Mesenchymal stem cell (in vitro differentiated cells and primary cell): Measurements from ENCODE around the gene KCNK4.

Experiments
- DNase-seq: peaks from one replicate; pipeline ENCODE4 v3.0.0-alpha.2; 2013
- H2AFZ ChIP-seq: one replicate; pipeline ENCODE4 v1.6.1; 2013; ENCODE audit warnings: low read depth, mild to moderate bottlenecking, control low read depth, inconsistent platforms, low read length, moderate library complexity
- H2AK5ac ChIP-seq: 2 replicates; pipeline ENCODE4 v1.6.1; 2013; ENCODE audit warnings: low read length, moderate library complexity, mild to moderate bottlenecking, inconsistent platforms; ENCODE audit not compliant: severe bottlenecking
- H2BK120ac ChIP-seq: one replicate; pipeline ENCODE4 v1.6.1; 2013; ENCODE audit warnings: low read depth, mild to moderate bottlenecking, inconsistent platforms, low read length, moderate library complexity
- H2BK12ac ChIP-seq, 2 experiments: one replicate each; pipeline ENCODE4 v1.6.1; 2013; ENCODE audit warnings: inconsistent platforms in 2 of 2, low read length in 2 of 2, mild to moderate bottlenecking in 2 of 2, moderate library complexity in 2 of 2, control low read depth in 1 of 2
- H2BK15ac ChIP-seq: one replicate; pipeline ENCODE4 v1.6.1; 2013; ENCODE audit warnings: mild to moderate bottlenecking, low read depth, inconsistent platforms; ENCODE audit not compliant: poor library complexity, severe bottlenecking
- H2BK5ac ChIP-seq: 2 replicates; pipeline ENCODE4 v1.6.1; 2013; ENCODE audit warnings: low read depth, mild to moderate bottlenecking, low read length, control low read depth, inconsistent platforms; ENCODE audit not compliant: poor library complexity, severe bottlenecking
- H3K14ac ChIP-seq, 2 experiments: one replicate each; pipeline ENCODE4 v1.6.1; 2013; ENCODE audit warnings: inconsistent platforms in 2 of 2, low read length in 2 of 2, control low read depth in 1 of 2, mild to moderate bottlenecking in 1 of 2, moderate library complexity in 1 of 2
- H3K18ac ChIP-seq, 2 experiments: one replicate each; pipeline ENCODE4 v1.6.1; 2013; ENCODE audit warnings: inconsistent platforms in 2 of 2, low read length in 2 of 2, control low read depth in 1 of 2, low read depth in 1 of 2, mild to moderate bottlenecking in 1 of 2
- H3K23ac ChIP-seq, 2 experiments: one replicate each; pipeline ENCODE4 v1.6.1; 2013; ENCODE audit warnings: inconsistent platforms in 2 of 2, low read length in 2 of 2, mild to moderate bottlenecking in 2 of 2, moderate library complexity in 2 of 2, control low read depth in 1 of 2
- H3K27ac ChIP-seq: 2 replicates; pipeline ENCODE4 v1.5.1; 2013; ENCODE audit warnings: mild to moderate bottlenecking, moderate library complexity, low read length, control low read depth, inconsistent platforms; ENCODE audit not compliant: poor library complexity, severe bottlenecking
- H3K27me3 ChIP-seq, 2 experiments: 2 replicates each; pipeline versions ENCODE4 v1.6.1 to v1.7.0; 2013; ENCODE audit warnings: low read length in 2 of 2, mild to moderate bottlenecking in 2 of 2, moderate library complexity in 2 of 2, control low read depth in 1 of 2, inconsistent platforms in 1 of 2; ENCODE audit not compliant: control insufficient read depth in 1 of 2, insufficient read depth in 1 of 2
- H3K36me3 ChIP-seq, 2 experiments: 2 replicates each; pipeline versions ENCODE4 v1.6.1 to v1.7.0; 2013; ENCODE audit warnings: low read length in 2 of 2, control low read depth in 1 of 2, inconsistent platforms in 1 of 2, low read depth in 1 of 2, mild to moderate bottlenecking in 1 of 2; ENCODE audit not compliant: insufficient read depth in 2 of 2, control insufficient read depth in 1 of 2
- H3K4ac ChIP-seq, 2 experiments: one replicate each; pipeline ENCODE4 v1.6.1; 2013; ENCODE audit warnings: inconsistent platforms in 2 of 2, low read length in 2 of 2, mild to moderate bottlenecking in 2 of 2, moderate library complexity in 2 of 2, control low read depth in 1 of 2, low read depth in 1 of 2
- H3K4me1 ChIP-seq: 2 replicates; pipeline ENCODE4 v1.6.1; 2013; ENCODE audit warnings: low read depth, low read length, control low read depth; ENCODE audit not compliant: control insufficient read depth, insufficient read depth
- H3K4me2 ChIP-seq: 2 replicates; pipeline ENCODE4 v1.6.1; 2013; ENCODE audit warnings: low read length, mild to moderate bottlenecking, inconsistent platforms; ENCODE audit not compliant: poor library complexity, severe bottlenecking
- H3K4me3 ChIP-seq, 2 experiments: 2 replicates each; pipeline versions ENCODE4 v1.5.1 to v1.7.0; 2013; ENCODE audit warnings: low read length in 2 of 2, mild to moderate bottlenecking in 2 of 2, control low read depth in 1 of 2, low read depth in 1 of 2; ENCODE audit not compliant: insufficient read depth in 1 of 2
- H3K79me1 ChIP-seq: replicated peaks from 2 replicates; pipeline ENCODE4 v1.6.1; 2013; ENCODE audit warnings: mild to moderate bottlenecking, control low read depth, low read length, inconsistent platforms; ENCODE audit not compliant: poor library complexity, severe bottlenecking
- H3K9ac ChIP-seq: 2 replicates; pipeline ENCODE4 v1.7.0; 2013; ENCODE audit warnings: mild to moderate bottlenecking, low read length, moderate library complexity
- H3K9me3 ChIP-seq: 2 replicates; pipeline ENCODE4 v1.7.0; 2013; ENCODE audit warnings: mild to moderate bottlenecking, low read length; ENCODE audit not compliant: control insufficient read depth
- H4K8ac ChIP-seq: one replicate; pipeline ENCODE4 v1.6.1; 2013; ENCODE audit warnings: inconsistent platforms, mild to moderate bottlenecking, low read length, moderate library complexity
- H4K91ac ChIP-seq: one replicate; pipeline ENCODE4 v1.6.1; 2013; ENCODE audit warnings: mild to moderate bottlenecking, low read length, inconsistent platforms
- WGBS: methylation state at CpG from one replicate; pipeline ENCODE4 v1.1.7; 2013; ENCODE audit warnings: mixed read lengths; 5-methylcytosine and 5-hydroxymethylcytosine counted together

KCNK4 gene

DNA sequence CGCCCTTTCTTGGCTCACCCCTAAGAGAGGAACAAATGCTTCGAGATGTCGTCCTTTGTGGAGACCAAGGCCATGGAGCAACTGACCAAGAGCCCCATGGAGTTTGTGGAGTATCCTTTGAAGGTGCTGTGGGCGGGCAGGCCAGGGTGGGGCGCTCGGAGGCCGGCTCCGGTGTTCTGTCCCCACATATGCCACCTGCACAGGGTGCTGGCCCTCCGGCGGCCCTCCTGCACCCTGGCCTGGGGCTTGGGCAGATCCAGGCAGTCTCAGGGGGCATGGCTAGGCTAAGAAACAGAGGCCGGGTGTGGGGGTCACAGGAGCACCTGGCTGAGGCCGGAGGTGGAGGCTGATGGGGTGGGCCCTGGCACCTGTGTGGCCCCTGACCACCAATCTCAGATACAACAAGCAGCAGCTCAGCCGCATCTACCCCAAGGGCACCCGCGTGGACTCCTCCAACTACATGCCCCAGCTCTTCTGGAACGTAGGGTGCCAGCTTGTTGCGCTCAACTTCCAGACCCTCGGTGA, 29.5 kb upstream of the KCNK4 start:
- H2BK120ac ChIP-seq: no peak overlapping the region
- WGBS: 96% methylated on average over 18 of the region's 18 CpGs
- no peaks in the 10 kb centered on the region for H3K9me3 ChIP-seq
- no peak overlapping the region for H3K9ac ChIP-seq
- no peak overlapping the region for H3K4me2 ChIP-seq
- H2AFZ ChIP-seq: no peak overlapping the region
- no peak overlapping the region for H4K91ac ChIP-seq
- no peak overlapping the region for H3K27ac ChIP-seq
- H2BK5ac ChIP-seq: no peak overlapping the region
- H3K4me1 ChIP-seq: peaks cover 30% of the 10 kb centered on the region
- H3K27me3 ChIP-seq: no peaks in the 10 kb centered on the region
- H3K23ac ChIP-seq: no peak overlapping the region
- H3K79me1 ChIP-seq: peaks cover 19% of the 10 kb centered on the region
- no peak overlapping the region for H2AK5ac ChIP-seq
- H3K4me3 ChIP-seq: no peak overlapping the region
- no peak overlapping the region for H3K4ac ChIP-seq
- no peak overlapping the region for H3K14ac ChIP-seq
- H4K8ac ChIP-seq: no peak overlapping the region
- H2BK12ac ChIP-seq: no peak overlapping the region
- no peak overlapping the region for H3K18ac ChIP-seq
- H3K36me3 ChIP-seq: peaks cover 84 to 92% of the 10 kb centered on the region in 2 experiments
- H2BK15ac ChIP-seq: no peak overlapping the region
- no peak for DNase-seq

DNA sequence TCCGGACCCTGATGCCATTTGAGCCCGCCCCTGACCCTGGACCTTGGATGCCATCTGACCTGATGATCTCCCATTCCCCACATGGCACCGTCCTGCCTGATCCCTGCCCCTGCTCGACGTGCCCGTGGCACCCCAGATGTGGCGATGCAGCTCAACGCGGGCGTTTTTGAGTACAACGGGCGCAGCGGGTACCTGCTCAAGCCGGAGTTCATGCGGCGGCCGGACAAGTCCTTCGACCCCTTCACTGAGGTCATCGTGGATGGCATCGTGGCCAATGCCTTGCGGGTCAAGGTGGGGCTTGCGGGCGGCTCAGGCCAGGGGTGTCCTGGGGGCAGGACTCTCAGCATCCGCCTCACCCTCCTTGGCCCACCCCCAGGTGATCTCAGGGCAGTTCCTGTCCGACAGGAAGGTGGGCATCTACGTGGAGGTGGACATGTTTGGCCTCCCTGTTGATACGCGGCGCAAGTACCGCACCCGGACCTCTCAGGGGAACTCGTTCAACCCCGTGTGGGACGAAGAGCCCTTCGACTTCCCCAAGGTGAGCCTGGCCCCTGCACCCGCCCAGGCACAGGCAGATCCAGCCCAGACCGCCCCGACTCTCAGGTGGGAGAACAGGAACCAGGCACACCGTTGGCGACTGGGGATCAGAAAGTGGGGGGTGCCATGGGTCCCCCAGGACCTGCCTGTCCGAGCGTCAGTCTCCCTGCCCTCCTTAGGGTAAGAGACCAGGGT, 28.7 kb upstream of the KCNK4 start:
- no peak for DNase-seq
- 96% methylated on average over 40 of the region's 42 CpGs for WGBS
- H2AK5ac ChIP-seq: peak overlapping the region; percentile 27
- H3K9ac ChIP-seq: no peak overlapping the region
- no peak overlapping the region for H2BK120ac ChIP-seq
- H3K9me3 ChIP-seq: no peaks in the 10 kb centered on the region
- H3K79me1 ChIP-seq: peaks cover 18% of the 10 kb centered on the region
- peak overlapping the region; percentile 47 for H4K91ac ChIP-seq
- H3K4me2 ChIP-seq: no peak overlapping the region
- peak overlapping the region; percentile 29 to 61 for H2BK12ac ChIP-seq
- H2AFZ ChIP-seq: no peak overlapping the region
- peaks cover 29% of the 10 kb centered on the region for H3K4me1 ChIP-seq
- H3K4ac ChIP-seq: peak overlapping the region in 1 of 2 experiments; percentile 77
- H2BK5ac ChIP-seq: no peak overlapping the region
- no peak overlapping the region for H4K8ac ChIP-seq
- no peak overlapping the region for H3K4me3 ChIP-seq
- H3K14ac ChIP-seq: peak overlapping the region in 1 of 2 experiments; percentile 55
- no peak overlapping the region for H2BK15ac ChIP-seq
- H3K27ac ChIP-seq: peak overlapping the region; percentile 66
- no peak overlapping the region for H3K23ac ChIP-seq
- peak overlapping the region in 1 of 2 experiments; percentile 16 for H3K18ac ChIP-seq
- H3K36me3 ChIP-seq: peaks cover 81 to 95% of the 10 kb centered on the region in 2 experiments
- no peaks in the 10 kb centered on the region for H3K27me3 ChIP-seq

DNA sequence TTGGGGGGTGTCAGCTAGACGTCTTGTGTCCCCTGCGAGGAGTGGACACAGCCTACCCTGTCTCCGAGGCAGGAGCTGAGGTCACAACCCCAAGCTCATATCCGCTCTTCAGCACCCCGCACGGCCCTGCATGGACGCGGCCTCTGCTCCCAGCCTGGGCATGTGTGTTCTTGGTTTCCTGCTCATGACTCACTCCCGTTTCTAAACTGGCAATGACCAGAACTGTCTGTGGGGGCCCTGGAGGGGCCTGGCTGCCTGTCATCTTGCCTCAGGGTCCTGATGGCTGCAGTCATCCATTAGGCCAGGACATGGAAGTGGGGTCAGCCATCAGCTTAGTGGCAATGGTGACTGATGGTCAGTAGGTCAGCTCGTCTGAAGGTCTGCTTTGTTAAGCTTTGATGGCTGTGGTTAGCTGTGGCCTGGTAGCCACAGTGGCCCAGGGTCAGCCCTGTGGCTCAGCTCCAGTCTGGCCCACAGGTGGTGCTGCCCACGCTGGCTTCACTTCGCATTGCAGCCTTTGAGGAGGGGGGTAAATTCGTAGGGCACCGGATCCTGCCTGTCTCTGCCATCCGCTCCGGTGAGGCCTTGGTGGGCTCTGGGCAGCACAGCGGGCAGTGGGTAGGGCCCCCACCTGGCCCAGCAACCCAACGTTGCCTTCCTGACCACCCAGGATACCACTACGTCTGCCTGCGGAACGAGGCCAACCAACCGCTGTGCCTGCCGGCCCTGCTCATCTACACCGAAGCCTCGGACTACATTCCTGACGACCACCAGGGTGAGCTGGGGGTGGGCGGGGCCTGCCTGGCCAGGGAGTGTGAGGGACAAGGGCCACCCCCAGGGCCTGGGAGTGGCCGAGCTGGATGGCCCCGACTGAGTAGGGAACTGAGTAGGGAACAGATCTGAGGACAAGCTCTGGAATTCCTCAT, 27.8 kb upstream of the KCNK4 start:
- Histone ChIP-seq H3K4ac (peak overlapping the region; percentile 70 to 71), H2BK15ac (peak overlapping the region; percentile 34), H3K4me3 (no peak overlapping the region), H2BK120ac (peak overlapping the region; percentile 37), H3K27me3 (no peaks in the 10 kb centered on the region), H3K14ac (peak overlapping the region in 1 of 2 experiments; percentile 88), H2AFZ (no peak overlapping the region), H2AK5ac (peak overlapping the region; percentile 68), H3K4me1 (peaks cover 30% of the 10 kb centered on the region), H2BK12ac (peak overlapping the region; percentile 75), H4K8ac (peak overlapping the region; percentile 80), H3K27ac (peak overlapping the region; percentile 66), H3K4me2 (no peak overlapping the region), H2BK5ac (no peak overlapping the region), H3K9me3 (no peaks in the 10 kb centered on the region), H4K91ac (peak overlapping the region; percentile 85), H3K79me1 (peaks cover 19% of the 10 kb centered on the region), H3K23ac (peak overlapping the region in 1 of 2 experiments; percentile 60), H3K36me3 (peaks cover 75 to 96% of the 10 kb centered on the region in 2 experiments), H3K18ac (peak overlapping the region; percentile 67 to 87), H3K9ac (peak overlapping the region; percentile 1)
- DNase-seq: peak; percentile 84
- WGBS: 58% methylated on average over 28 of the region's 29 CpGs

DNA sequence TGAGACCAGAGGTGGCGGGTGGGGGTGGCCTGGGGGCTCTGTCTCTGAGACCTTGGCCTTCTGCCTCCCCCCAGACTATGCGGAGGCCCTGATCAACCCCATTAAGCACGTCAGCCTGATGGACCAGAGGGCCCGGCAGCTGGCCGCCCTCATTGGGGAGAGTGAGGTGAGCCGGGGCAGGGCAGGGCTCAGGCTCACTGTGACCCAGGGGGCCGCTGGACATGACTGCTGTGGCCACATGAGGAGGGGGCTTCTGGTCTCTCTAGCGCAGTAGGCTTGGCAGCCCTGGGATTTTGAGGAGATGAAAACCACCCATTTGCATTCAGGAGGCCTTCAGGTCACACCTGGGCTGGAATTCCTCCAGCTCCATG, 27.2 kb upstream of the KCNK4 start:
- no peaks in the 10 kb centered on the region for H3K9me3 ChIP-seq
- peak overlapping the region; percentile 28 for H4K91ac ChIP-seq
- no peak overlapping the region for H3K23ac ChIP-seq
- H3K27me3 ChIP-seq: no peaks in the 10 kb centered on the region
- no peak overlapping the region for H4K8ac ChIP-seq
- peak overlapping the region in 1 of 2 experiments; percentile 32 for H2BK12ac ChIP-seq
- H3K36me3 ChIP-seq: peaks cover 69 to 93% of the 10 kb centered on the region in 2 experiments
- H3K18ac ChIP-seq: no peak overlapping the region
- DNase-seq: no peak
- H2BK5ac ChIP-seq: no peak overlapping the region
- no peak overlapping the region for H2AK5ac ChIP-seq
- H3K4me2 ChIP-seq: no peak overlapping the region
- no peak overlapping the region for H3K9ac ChIP-seq
- WGBS: 96% methylated on average over 8 of the region's 8 CpGs
- H3K14ac ChIP-seq: no peak overlapping the region
- H3K4me1 ChIP-seq: peaks cover 36% of the 10 kb centered on the region
- H2BK120ac ChIP-seq: no peak overlapping the region
- H2BK15ac ChIP-seq: peak overlapping the region; percentile 12
- no peak overlapping the region for H2AFZ ChIP-seq
- no peak overlapping the region for H3K27ac ChIP-seq
- no peak overlapping the region for H3K4ac ChIP-seq
- H3K79me1 ChIP-seq: peaks cover 16% of the 10 kb centered on the region
- no peak overlapping the region for H3K4me3 ChIP-seq
